ENCODE data around the gene KCNQ1.

The KCNQ1 gene

GRCh38 chr11:2461956-2462542 is 17.2 kb downstream of the KCNQ1 start:
- CTCF ChIA-PET = no interaction called here
- peaks cover 3% of the 10 kb centered on the region for H3K27me3 Mint-ChIP-seq
- peaks cover 17% of the 10 kb centered on the region for H3K4me1 Mint-ChIP-seq
- no peaks in the 10 kb centered on the region for H3K36me3 Mint-ChIP-seq
- H3K4me3 Mint-ChIP-seq = no peak overlapping the region
- no peak overlapping the region for H3K27ac Mint-ChIP-seq
- H3K9me3 Mint-ChIP-seq = no peaks in the 10 kb centered on the region
- no peak for DNase-seq

- Mint-ChIP-seq H3K27me3 (peaks cover 8% of the 10 kb centered on the region), H3K4me3 (no peak overlapping the region), H3K4me1 (peaks cover 22% of the 10 kb centered on the region), H3K9me3 (no peaks in the 10 kb centered on the region), H3K27ac (no peak overlapping the region), H3K36me3 (no peaks in the 10 kb centered on the region)
- CTCF ChIA-PET = no interaction called here
- DNase-seq = no peak
Measured at GRCh38 chr11:2462543-2462985, 17.8 kb downstream of the KCNQ1 start.

- H3K27me3 Mint-ChIP-seq = peaks cover 8% of the 10 kb centered on the region
- no peak for DNase-seq
- H3K9me3 Mint-ChIP-seq = no peaks in the 10 kb centered on the region
- CTCF ChIA-PET = no interaction called here
- no peaks in the 10 kb centered on the region for H3K36me3 Mint-ChIP-seq
- H3K4me1 Mint-ChIP-seq = peaks cover 28% of the 10 kb centered on the region
- no peak overlapping the region for H3K4me3 Mint-ChIP-seq
- H3K27ac Mint-ChIP-seq = no peak overlapping the region
Measured at GRCh38 chr11:2462986-2463765, 18.4 kb downstream of the KCNQ1 start.

GRCh38 chr11:2463766-2464277 is 19.0 kb downstream of the KCNQ1 start:
- H3K36me3 Mint-ChIP-seq = no peaks in the 10 kb centered on the region
- no peak overlapping the region for H3K4me3 Mint-ChIP-seq
- DNase-seq = no peak
- H3K27me3 Mint-ChIP-seq = peaks cover 11% of the 10 kb centered on the region
- peaks cover 35% of the 10 kb centered on the region for H3K4me1 Mint-ChIP-seq
- H3K27ac Mint-ChIP-seq = no peak overlapping the region
- no peaks in the 10 kb centered on the region for H3K9me3 Mint-ChIP-seq
- CTCF ChIA-PET = no interaction called here

- H3K9me3 Mint-ChIP-seq = no peaks in the 10 kb centered on the region
- no peak overlapping the region for H3K4me3 Mint-ChIP-seq
- no peak for DNase-seq
- H3K4me1 Mint-ChIP-seq = peaks cover 40% of the 10 kb centered on the region
- no peaks in the 10 kb centered on the region for H3K36me3 Mint-ChIP-seq
- H3K27ac Mint-ChIP-seq = no peak overlapping the region
- H3K27me3 Mint-ChIP-seq = peaks cover 19% of the 10 kb centered on the region
- CTCF ChIA-PET = no interaction called here
Measured at GRCh38 chr11:2464451-2465165, 19.8 kb downstream of the KCNQ1 start.

- CTCF ChIA-PET = no interaction called here
- H3K9me3 Mint-ChIP-seq = no peaks in the 10 kb centered on the region
- H3K4me1 Mint-ChIP-seq = peaks cover 43% of the 10 kb centered on the region
- H3K27ac Mint-ChIP-seq = no peak overlapping the region
- H3K27me3 Mint-ChIP-seq = peaks cover 20% of the 10 kb centered on the region
- no peaks in the 10 kb centered on the region for H3K36me3 Mint-ChIP-seq
- no peak for DNase-seq
- no peak overlapping the region for H3K4me3 Mint-ChIP-seq
Measured at GRCh38 chr11:2465202-2466068, 20.6 kb downstream of the KCNQ1 start.

GRCh38 chr11:2466069-2466801 is 21.4 kb downstream of the KCNQ1 start:
- H3K36me3 Mint-ChIP-seq = no peaks in the 10 kb centered on the region
- peak overlapping the region; percentile 15 for H3K4me3 Mint-ChIP-seq
- peaks cover 43% of the 10 kb centered on the region for H3K4me1 Mint-ChIP-seq
- DNase-seq = no peak
- H3K27ac Mint-ChIP-seq = no peak overlapping the region
- H3K27me3 Mint-ChIP-seq = peaks cover 20% of the 10 kb centered on the region
- CTCF ChIA-PET = interaction anchor here (0.7 to 0.8 kb wide), 2 partner anchors 67 to 625 kb away, joined by 3 read pairs; no protein-coding TSS in a partner anchor
- no peaks in the 10 kb centered on the region for H3K9me3 Mint-ChIP-seq

- Mint-ChIP-seq H3K9me3 (no peaks in the 10 kb centered on the region), H3K27me3 (peaks cover 20% of the 10 kb centered on the region), H3K36me3 (no peaks in the 10 kb centered on the region), H3K4me1 (peaks cover 43% of the 10 kb centered on the region), H3K27ac (peak overlapping the region; percentile 80), H3K4me3 (peak overlapping the region; percentile 60)
- DNase-seq = peak; percentile 82
- CTCF ChIA-PET = interaction anchor here (0.6 to 0.8 kb wide), 3 partner anchors 25 to 66 kb away, joined by 3 read pairs; no protein-coding TSS in a partner anchor
Measured at GRCh38 chr11:2466869-2467694, 22.3 kb downstream of the KCNQ1 start.

GRCh38 chr11:2467695-2468055 is 22.9 kb downstream of the KCNQ1 start:
- H3K4me1 Mint-ChIP-seq = peaks cover 43% of the 10 kb centered on the region
- peak overlapping the region; percentile 80 for H3K27ac Mint-ChIP-seq
- H3K4me3 Mint-ChIP-seq = peak overlapping the region; percentile 60

GRCh38 chr11:2468363-2469235 is 23.8 kb downstream of the KCNQ1 start:
- Mint-ChIP-seq H3K36me3 (no peaks in the 10 kb centered on the region), H3K9me3 (no peaks in the 10 kb centered on the region), H3K4me3 (no peak overlapping the region), H3K27ac (no peak overlapping the region), H3K27me3 (peaks cover 20% of the 10 kb centered on the region), H3K4me1 (peaks cover 43% of the 10 kb centered on the region)
- no peak for DNase-seq
- CTCF ChIA-PET = interaction anchor here (0.9 kb wide), 1 partner anchor 48 kb away, joined by 3 read pairs; no protein-coding TSS in a partner anchor

More at GRCh38 chr11:2467695-2468055, 22.9 kb downstream of the KCNQ1 start:
- DNase-seq = no peak
- CTCF ChIA-PET = interaction anchor here (0.6 to 0.7 kb wide), 2 partner anchors 26 to 65 kb away, joined by 3 read pairs; no protein-coding TSS in a partner anchor
- H3K36me3 Mint-ChIP-seq = no peaks in the 10 kb centered on the region
- peaks cover 20% of the 10 kb centered on the region for H3K27me3 Mint-ChIP-seq
- H3K9me3 Mint-ChIP-seq = no peaks in the 10 kb centered on the region

GRCh38 chr11:2470495-2470894 is 25.7 kb downstream of the KCNQ1 start:
- no peaks in the 10 kb centered on the region for H3K36me3 Mint-ChIP-seq
- CTCF ChIA-PET = no interaction called here
- no peaks in the 10 kb centered on the region for H3K9me3 Mint-ChIP-seq
- H3K27me3 Mint-ChIP-seq = peaks cover 17% of the 10 kb centered on the region
- no peak for DNase-seq
- H3K27ac Mint-ChIP-seq = no peak overlapping the region
- peaks cover 39% of the 10 kb centered on the region for H3K4me1 Mint-ChIP-seq
- no peak overlapping the region for H3K4me3 Mint-ChIP-seq

Measured in activated naive CD4-positive, alpha-beta T cell treated with anti-CD3 and anti-CD28 coated beads, Interleukin-2, amount 10 ng/mL, durations not matched to agents 7 days and 5 days (primary cell).